Caki2 (cell line): Measurements from ENCODE around the gene LINS1. TPM values are rescaled to one million over a fixed set of nuclear protein-coding genes. Genes with fewer than 3 reads are reported as not detected.

Experiments used
- DNase-seq: peaks from one replicate; pipeline ENCODE4 v3.0.0-alpha.2; 2015; ENCODE audit warnings: low read depth
- in situ Hi-C: cut with HindIII; loops from 2 replicates; pipeline ENCODE4 v1.10.0; 2016; ENCODE audit warnings: low sequenced_read_pairs, low pct_unique_long_range_greater_than_20kb, mixed read lengths
- total RNA-seq: library from RNA; depleted of rRNA; stranded (reverse); fragments of >200 nt; shearing (Covaris generic); gene quantifications from 2 replicates; pipeline ENCODE4 v1.2.3, GENCODE V29; 2014; ENCODE audit warnings: low replicate concordance; rRNA removed

The LINS1 gene, protein sequence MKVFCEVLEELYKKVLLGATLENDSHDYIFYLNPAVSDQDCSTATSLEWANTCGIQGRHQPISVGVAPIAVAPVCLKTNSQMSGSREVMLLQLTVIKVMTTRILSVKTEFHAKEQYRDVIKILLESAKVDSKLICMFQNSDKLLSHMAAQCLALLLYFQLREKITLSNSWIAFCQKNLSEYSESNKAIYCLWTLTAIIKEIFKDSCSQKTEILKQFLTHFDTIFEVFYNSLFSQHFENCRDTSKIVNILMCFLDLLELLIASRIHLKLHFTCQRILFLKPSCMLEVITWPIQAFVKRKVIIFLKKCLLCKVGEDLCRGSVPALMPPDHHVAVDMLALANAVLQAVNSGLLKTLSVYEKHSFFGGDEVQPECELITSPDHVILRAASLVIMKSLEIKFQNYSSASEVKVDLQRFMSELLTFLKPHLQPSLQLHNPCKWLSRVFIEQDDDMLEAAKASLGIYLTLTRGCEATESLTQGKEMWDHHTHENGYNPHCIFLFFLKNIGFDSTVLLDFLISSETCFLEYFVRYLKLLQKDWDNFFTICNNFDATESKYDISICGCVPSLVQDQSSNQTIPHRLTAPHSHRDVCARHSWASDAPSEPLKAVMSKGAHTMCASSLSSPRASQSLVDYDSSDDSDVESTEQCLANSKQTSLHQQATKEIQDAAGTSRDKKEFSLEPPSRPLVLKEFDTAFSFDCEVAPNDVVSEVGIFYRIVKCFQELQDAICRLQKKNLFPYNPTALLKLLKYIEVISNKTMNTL
- total RNA-seq: 7.8 and 16.1 TPM in 2 replicates

GRCh38 chr15:100602064-100602822 lies at the start of gene LINS1, which contains the start of gene ASB7:
Gene LINS1 (minus strand): TSS chr15:100602184. CDS start chr15:100580842, 21,342 bp downstream.
Gene ASB7 (plus strand): TSS chr15:100602589. CDS start chr15:100612217, 9,628 bp downstream.
- in situ Hi-C loops: no loop called here
- DNase-seq: peak; percentile 100

- in situ Hi-C loops: no loop called here
- no peak for DNase-seq
Observed at GRCh38 chr15:100651253-100651652, 49.3 kb upstream of the LINS1 start.

- no peak for DNase-seq
- in situ Hi-C loops: no loop called here
Observed at GRCh38 chr15:100650685-100651084, 48.7 kb upstream of the LINS1 start.

DNA sequence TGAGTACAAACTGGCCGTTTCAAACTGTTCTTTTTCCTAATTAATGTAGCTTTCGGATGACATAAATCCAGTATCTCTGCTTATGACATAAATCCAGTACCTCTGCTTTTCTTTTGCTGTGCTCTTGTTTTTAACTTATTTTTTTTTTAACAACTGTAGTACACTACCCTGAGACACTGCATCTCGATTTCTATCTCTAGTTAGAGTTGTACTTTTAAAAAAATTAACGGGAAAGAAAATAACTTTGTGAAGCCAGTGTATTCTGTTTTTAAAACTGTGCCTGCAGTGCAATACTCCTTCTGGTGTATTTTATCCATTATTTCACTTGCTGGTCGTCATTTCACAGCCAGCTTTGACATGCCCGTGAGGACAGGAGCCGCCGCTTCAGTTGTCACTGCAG lies 47.0 kb upstream of the LINS1 start:
- DNase-seq: no peak
- in situ Hi-C loops: no loop called here

- DNase-seq: no peak
- in situ Hi-C loops: no loop called here
Observed at GRCh38 chr15:100645671-100646070, 43.7 kb upstream of the LINS1 start.

GRCh38 chr15:100642950-100643338 lies 41.0 kb upstream of the LINS1 start:
- DNase-seq: no peak
- in situ Hi-C loops: no loop called here

DNA sequence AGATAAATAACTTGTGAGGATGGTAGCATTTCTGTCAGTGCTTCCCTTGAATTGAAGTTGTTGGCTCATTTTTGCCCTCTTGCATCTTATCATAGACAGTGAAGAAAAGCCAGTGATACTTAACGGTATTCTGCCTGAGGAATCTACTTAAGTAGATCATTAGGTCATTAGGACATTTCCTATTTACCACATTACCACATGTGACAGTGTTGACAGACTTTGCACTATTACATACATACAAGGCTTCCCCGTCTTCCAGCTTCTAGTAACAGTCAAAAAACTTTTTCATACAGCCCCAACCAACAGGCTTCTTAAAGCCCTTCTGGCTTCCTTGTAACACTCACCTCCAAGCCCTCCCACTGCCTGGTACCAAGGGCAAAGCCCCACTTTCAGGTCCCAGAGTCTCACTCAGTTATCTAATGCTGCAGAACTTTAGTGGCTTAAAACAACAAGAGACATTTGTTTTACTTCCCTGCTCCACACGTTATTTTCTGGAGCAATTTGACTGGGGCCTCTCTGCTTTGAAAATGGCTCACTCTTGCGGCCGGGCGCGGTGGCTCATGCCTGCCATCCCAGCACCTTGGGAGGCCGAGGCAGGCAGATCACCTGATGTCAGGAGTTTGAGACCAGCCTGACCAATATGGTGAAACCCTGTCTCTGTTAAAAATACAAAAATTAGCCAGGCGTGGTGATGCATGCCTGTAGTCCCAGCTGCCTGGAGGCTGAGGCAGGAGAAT lies 40.4 kb upstream of the LINS1 start:
- no peak for DNase-seq
- in situ Hi-C loops: no loop called here

GRCh38 chr15:100638177-100638730 lies 36.3 kb upstream of the LINS1 start:
- in situ Hi-C loops: no loop called here
- no peak for DNase-seq

- no peak for DNase-seq
Observed at GRCh38 chr15:100635406-100636071, 33.6 kb upstream of the LINS1 start.

DNA sequence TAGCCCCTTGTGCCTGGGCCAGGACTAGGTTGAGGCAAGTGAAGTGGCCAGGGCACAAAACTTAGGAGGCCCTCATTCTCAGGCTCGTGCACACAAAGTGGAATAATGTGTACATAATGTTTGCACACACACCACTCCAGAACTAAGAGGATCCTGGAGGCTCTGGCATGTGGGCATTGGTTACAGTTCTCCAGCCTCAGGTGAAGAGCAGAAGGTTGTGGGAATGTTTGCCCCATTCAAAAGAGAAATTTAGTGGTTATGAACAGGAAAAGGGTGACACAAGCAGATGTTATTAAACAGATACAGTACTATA lies 31.7 kb upstream of the LINS1 start:
- DNase-seq: no peak
- in situ Hi-C loops: no loop called here

More at GRCh38 chr15:100635406-100636071, 33.6 kb upstream of the LINS1 start:
- in situ Hi-C loops: no loop called here

DNA sequence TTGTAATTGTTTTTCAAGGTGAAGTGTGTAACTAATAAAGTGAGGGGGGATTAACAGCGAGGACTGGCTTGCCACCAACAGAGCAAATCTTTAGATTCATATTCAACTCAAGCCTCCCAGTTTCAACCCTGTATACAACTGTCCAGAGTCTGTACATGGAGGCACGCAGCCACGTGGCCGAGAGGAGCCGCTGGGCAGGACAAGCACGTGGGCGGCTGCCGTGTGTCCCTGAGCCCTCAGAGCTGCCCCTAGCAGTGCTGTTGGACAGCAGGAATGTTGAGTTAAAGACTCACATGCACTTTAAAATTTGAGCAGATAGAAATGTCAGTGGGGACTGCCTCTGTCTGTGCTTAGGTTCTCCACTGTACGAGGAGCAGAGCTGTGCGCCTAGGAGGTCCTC lies 29.8 kb upstream of the LINS1 start:
- in situ Hi-C loops: no loop called here

DNA sequence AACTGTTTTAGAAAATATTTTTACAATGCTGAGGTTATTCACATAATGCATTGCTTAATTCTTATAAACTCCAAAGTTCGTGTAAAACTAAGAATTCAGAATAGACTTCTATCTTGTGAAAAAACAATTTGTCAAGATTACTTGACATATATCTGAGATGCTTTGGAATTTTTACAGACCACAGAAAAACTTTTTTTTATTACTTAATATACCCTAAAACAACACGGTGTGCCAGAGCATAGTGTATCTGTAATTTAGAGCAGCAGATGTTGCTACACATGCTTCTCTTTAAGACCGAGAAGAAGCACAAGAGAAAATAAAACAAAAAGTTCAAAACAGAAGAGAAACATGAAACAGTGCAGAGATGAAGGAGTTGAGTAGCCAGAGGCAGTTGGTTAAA lies 26.8 kb upstream of the LINS1 start:
- no peak for DNase-seq
- in situ Hi-C loops: no loop called here

More for the DNA sequence above, 29.8 kb upstream of the LINS1 start:
- DNase-seq: no peak

GRCh38 chr15:100627789-100628395 lies 25.9 kb upstream of the LINS1 start:
- in situ Hi-C loops: no loop called here
- DNase-seq: peak; percentile 63

GRCh38 chr15:100623301-100623700 lies 21.3 kb upstream of the LINS1 start:
- in situ Hi-C loops: no loop called here
- DNase-seq: no peak

DNA sequence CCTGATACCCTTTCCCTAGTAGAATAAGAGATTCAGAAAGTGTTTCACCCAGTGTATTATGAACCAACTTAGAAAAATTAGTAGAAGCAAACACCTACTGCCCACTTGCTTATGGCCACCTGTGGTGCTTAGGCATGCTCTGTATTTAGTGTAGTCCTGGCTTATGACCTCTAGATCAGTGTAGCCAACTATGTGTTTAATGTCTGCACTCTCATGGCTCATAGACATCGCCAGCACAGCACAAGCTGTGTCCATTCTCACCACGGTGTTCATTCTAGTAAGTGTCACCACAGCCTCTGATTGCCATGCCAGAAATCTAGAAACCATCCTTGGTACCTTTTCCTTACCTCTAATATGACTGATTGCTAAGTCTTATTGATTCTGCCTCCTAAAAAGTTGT lies 14.7 kb upstream of the LINS1 start:
- DNase-seq: no peak
- in situ Hi-C loops: no loop called here

DNA sequence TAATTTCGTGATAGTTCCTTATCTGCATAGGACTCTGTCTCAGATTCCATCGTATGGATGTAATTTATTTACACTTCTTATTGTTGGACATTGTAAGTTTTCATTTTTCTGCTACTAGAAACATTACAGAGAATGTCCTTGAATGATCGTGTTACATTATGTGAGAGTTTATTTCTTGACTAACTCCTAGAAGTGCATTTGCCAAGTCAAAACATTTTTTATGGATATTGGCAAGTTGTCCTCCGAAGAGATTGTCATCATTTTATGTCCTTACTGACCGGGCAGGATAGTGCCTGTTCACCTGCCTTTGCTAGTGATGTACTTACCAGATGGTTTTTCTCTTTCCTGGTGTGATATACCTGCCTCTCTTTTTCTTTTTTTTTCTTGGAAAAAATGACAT lies 13.8 kb upstream of the LINS1 start:
- in situ Hi-C loops: no loop called here
- no peak for DNase-seq

- DNase-seq: no peak
- in situ Hi-C loops: no loop called here
Observed at GRCh38 chr15:100614918-100615317, 12.9 kb upstream of the LINS1 start.
